ENCODE results near the gene GDAP1L1.
"Not testable (repeated sequence)": the region's sequence is repeated elsewhere in the genome, so short reads cannot be mapped to it uniquely, and the experiment has no call there.

DNA sequence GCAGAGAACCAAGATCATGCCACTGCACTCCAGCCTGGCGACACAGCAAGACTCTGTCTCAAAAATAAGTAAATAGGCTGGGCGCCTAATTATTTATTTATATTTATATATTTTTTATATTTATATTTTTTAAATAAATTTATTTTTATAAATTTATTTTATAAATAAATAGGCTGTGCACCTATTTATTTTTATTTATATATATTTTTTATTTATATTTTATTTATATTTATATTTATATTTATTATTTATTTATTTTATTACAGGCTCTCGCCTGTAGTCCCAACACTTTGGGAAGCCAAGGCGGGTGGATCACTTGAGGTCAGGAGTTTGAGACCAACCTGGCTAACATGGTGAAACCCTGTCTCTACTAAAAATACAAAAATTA, 14.6 kb upstream of the GDAP1L1 start:
- not testable (repeated sequence) for TF ChIP-seq POLR2A (IDR thresholded peaks at IDR 0.05)
- TF ChIP-seq, protein P1, sequence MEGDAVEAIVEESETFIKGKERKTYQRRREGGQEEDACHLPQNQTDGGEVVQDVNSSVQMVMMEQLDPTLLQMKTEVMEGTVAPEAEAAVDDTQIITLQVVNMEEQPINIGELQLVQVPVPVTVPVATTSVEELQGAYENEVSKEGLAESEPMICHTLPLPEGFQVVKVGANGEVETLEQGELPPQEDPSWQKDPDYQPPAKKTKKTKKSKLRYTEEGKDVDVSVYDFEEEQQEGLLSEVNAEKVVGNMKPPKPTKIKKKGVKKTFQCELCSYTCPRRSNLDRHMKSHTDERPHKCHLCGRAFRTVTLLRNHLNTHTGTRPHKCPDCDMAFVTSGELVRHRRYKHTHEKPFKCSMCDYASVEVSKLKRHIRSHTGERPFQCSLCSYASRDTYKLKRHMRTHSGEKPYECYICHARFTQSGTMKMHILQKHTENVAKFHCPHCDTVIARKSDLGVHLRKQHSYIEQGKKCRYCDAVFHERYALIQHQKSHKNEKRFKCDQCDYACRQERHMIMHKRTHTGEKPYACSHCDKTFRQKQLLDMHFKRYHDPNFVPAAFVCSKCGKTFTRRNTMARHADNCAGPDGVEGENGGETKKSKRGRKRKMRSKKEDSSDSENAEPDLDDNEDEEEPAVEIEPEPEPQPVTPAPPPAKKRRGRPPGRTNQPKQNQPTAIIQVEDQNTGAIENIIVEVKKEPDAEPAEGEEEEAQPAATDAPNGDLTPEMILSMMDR (IDR thresholded peaks at IDR 0.05) = not testable (repeated sequence)

Measured in body of pancreas (tissue), 4 donors.